HG03457 (cell line): Measurements from ENCODE around the gene NFATC1.

Experiments used
- ATAC-seq: cut with Tn5 transposase; IDR thresholded peaks from one replicate; pipeline ENCODE4 v1.9.1; 2021; ENCODE audit warnings: moderate number of reproducible peaks; ENCODE audit not compliant: unreplicated experiment

Gene NFATC1

DNA sequence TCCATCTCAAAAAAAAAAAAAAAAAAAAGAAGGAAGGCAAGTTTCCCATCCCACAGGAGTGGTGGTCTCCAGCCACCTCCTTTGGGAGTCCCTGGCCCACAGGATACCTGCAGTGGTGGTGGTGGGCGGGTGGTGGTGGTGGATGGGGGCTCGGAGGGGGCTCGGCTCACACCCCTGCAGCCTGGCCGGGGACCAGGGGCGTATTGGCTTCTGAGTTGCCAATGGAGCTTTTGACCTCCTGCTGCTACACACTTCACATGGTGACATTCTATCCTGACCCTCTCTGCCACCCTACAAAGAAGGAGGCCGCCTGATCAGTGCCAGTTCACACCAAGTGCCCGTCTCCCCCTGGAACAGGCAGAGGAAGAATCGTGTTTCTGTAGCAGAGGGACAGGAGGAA is 119.6 kb downstream of the NFATC1 start:
- no peak for ATAC-seq

DNA sequence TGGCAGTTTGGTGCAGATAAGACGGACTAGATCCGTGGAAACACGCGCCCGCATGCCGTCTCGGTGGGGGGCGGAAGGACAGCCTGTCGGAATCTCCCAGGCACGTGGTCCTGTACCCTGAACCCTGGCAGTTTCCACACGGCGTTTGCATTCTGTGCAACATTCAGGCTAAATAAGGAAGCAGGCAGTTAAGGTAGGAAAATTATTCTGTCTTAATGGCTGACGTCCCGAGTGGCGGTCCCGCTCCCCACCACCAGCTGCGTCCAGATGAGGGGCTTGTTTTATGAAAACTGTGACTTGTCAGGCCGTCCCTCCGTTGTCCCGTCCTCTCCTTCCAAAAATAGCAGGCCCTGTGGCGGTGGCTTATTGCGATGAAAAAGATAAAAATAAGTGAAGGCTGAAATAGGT is 120.2 kb downstream of the NFATC1 start:
- no peak for ATAC-seq

DNA sequence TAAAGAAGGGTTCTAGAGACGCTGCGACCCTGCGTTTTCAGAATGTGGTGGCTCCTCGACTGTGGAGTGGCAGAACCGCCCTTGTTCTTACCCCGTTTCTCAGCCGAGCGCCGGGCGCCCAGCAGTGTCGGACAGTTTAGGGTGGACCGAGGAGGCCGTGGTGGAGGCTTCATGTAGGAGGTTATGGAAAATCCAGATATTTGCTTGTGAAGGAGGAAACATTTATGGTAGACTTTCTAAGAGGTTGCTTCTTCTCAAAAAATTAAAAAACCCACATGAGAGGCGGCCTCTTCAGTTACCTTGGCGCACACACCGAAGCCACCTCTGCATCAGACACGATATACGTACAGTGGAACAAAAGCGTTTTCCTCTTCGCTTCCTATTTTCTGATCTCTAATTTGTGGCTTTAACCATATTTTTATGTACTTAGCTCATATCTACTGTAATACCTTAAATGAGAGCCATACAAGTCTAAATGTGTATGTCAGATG is 120.8 kb downstream of the NFATC1 start:
- ATAC-seq = no peak

DNA sequence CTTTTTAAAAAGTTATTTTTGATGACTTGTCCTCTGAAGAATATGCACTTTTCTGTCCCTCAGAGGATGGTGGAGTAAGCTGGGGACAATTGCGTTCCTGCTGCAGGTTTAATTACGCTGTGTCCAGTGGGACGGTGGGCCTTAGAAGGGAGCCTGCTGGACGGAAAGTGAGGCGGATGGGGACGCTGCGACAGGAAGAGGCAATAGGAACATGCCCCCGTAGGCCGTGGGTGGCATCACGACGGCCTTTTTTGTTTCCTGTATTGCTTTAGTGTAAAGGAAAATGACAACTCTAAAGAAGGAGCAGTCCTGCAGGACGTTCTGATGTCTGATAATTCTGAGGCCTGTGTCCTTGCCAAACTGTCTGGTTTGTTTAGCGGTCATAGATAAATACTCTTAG is 121.6 kb downstream of the NFATC1 start:
- ATAC-seq = no peak

DNA sequence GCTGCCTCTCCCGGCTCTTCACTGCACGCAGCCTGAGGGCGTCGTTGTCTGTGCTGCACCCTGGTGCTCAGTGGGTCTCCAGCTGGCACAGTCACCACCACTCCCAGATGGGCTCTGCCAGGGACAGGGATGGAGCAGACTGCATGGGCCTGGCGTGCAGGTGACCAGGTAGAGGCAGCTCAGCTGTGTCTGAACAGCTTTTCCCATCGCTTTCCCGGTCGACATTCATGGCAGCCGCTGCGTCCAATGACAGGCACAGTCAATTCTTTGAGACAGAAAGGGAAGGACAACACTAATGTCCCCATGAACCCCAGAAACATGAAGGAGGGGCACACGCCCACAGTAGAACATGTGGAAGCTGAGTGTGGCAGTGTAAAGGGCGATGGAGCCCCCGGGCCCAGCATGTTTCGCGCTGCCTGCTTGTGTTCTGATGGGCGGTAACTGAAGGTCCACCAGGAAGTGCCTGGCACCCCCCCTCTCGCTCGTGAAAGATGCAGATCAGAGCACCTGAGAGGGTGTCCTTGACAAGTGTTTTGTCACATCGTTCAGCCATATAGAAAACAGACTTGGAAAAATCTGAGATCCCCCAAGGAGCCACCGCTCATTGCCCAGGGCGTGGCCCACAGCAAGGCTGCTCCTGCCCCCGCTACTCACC is 122.4 kb downstream of the NFATC1 start:
- no peak for ATAC-seq

DNA sequence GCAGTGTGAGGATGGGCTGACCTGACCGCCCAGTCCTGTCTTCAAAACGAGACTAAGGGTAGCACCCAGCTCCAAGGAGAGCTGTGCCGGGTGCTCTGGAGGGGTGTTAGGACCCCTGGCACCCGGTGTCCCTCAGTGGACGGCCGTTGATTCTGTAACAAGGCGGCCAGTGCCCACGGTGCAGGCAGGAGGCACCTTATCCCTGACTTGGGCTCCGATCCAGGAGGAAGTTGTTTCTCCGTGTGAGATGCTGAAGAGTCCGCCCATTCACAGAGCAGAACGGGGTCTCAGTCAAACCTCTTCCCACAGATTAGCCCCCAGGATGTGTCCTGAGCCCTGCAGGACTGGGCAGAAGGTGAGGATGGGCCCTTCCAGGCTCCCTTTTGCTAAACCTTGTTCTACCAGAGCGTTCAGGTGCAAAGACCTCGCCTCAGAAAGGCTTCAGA is 123.0 kb downstream of the NFATC1 start:
- ATAC-seq = no peak

DNA sequence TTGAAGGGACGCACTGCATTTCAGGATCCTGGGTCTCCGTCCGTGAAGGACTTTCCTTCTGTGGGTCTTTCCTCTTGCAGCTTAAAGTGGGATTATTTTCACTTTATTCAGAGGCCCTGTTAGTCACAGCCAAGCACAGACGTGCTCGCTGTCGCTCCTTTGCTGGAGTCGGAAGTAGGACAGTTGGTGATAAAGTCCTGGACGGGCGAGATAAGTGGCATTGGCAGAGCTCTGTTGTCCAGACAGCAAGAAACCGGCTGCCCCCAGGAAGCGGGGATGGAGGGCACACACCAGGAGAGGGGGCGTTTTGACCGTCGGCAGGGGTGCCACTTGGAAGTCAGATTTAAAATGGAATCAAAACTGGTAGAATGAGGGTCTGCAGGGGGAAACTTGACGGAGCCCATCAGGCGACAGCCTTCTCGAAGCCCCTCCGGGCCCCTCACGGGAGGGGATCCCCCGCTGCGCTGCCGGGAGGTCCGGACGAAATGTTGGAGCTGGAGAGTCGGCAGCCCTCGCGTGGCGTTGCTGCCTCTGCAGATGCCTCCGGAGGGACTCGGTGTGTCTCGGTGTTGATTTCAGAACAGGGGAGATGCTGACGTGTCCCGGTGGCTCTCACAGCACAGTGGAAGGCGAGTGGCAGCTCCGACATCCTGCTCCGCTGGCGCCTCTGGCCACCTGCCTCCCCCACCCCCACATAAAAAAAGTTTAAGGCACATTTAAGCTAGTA is 124.2 kb downstream of the NFATC1 start:
- ATAC-seq = no peak

DNA sequence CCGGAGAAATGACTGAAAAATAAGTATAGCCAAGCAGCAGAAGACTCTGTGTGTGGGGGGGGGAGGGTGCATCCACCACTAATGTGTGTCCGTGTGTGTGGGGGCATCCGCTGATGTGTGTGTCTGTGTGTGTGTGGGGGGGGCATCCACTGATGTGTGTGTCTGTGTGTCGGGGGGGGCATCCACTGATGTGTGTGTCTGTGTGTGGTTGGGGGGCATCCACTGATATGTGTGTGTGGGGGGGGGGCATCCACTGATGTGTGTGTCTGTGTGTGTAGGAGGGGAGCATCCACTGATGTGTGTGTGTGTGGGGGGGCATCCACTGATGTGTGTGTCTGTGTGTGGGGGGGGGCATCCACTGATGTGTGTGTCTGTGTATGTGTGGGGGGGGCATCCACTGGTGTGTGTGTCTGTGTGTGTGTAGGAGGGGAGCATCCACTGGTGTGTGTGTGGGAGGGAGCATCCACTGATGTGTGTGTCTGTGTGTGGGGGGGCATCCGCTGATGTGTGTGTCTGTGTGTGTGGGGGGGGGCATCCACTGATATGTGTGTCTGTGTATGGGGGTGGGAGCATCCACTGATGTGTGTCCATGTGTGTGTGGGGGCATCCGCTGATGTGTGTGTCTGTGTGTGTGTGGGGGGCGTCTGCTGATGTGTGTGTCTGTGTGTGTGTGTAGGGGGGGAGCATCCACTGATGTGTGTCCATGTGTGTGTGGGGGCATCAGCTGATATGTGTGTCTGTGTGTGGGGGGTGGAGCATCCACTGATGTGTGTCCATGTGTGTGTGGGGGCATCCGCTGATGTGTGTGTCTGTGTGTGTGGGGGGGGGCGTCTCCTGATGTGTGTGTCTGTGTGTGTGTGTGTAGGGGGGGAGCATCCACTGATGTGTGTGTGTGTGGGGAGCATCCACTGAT is 125.0 kb downstream of the NFATC1 start:
- no peak for ATAC-seq

DNA sequence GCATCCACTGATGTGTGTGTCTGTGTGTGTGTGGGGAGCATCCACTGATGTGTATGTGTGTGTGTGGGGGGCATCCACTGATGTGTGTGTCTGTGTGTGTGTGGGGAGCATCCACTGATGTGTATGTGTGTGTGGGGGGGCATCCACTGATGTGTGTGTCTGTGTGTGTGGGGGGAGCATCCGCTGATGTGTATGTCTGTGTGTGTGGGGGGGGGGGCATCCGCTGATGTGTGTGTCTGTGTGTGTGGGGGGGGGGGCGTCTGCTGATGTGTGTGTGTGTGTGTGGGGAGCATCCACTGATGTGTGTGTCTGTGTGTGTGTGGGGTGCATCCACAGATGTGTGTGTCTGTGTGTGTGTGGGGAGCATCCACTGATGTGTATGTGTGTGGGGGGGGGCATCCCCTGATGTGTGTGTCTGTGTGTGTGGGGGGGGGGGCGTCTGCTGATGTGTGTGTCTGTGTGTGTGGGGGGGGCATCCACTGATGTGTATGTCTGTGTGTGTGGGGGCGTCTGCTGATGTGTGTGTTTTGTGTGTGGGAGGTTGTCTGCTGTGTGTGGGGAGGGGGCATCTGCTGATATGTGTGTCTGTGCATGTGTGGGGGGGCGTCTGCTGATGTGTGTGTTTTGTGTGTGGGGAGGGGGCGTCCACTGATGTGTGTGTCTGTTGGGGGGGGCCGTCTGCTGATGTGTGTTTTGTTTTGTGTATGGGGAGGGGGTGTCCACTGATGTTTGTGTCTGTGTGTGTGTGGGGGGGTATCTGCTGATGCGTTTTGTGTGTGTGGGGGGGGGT is 125.9 kb downstream of the NFATC1 start:
- ATAC-seq = no peak

DNA sequence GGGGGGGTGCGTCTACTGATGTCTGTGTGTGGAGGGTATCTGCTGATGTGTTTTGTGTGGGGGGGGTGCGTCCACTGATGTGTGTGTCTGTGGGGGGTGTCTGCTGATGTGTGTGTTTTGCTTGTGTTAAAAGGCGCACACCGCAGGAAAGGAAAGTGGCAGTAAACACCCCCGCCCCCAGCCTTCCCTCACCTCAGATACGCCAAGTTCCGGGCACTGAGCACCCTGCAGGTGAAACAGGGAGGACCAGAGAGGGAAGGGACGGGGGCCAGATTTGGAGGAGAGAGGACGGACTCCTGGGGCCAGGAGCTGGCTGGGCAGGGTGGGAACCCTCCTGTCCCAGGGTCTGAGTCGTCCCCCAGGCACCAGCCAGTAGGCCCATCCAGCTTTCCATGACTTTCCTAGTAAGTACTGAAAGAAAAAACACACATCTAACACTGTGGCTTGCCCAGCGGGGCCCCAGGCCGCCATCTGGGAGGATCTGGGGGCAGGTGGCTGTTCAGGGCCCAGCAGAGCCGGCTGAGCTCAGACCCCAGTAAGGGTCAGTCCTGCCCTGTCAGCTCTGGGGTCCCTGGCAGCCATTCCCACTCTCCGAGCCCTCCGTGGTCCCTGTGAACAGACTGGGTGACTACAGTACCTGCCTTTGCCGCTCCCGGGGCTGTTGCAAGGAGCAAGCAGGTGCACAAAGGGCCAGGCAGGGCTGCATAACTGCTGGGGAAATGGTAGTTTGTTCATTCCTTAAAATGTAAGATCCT is 126.9 kb downstream of the NFATC1 start:
- no peak for ATAC-seq

DNA sequence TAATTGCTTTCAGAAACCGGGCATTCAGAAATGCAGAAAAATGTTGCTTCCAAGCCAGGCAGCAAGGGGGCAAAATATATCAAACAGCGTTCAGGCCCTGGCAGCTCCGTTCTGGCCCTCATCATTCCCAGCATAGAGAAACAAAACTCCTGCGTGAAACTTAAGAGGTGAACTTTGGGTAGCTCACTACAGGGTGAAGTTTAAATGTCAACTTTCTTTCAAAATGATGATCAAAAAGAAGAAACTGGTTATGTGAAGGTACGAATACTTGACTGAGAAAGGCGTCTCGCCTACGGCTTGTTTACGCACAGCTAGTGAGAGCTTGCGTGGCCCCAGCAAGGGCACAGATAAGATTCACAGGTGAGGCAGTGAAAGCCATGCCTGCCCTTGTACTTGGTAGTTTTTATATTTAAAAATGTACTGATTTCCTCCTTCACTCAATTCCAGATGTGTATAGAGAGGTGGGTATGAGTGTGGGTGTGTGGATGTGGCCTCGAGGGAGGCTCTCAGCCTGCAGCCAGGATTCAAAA is 127.5 kb downstream of the NFATC1 start:
- ATAC-seq = peak; percentile 30

DNA sequence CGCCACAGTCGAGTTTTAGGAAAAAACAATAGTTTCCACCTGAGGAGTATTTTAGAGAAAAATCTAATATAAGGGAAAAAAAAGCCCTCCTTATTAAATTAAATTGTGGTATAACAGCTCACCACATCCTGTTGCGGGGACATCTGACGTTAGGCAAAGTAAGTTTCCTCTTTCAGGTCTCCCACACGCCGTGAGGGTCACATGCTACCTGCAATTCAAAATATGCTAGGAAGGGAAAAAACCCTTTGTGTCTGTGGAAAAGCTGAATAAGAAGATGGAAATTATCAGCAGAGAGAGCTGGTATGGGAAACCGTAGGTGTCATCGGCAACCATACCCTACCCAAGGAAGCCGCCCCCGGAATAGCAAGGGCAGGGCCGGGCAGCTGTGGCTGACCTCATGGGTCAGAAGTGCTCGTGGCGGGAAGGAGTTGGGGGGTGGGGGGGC is 128.0 kb downstream of the NFATC1 start:
- ATAC-seq = peak; percentile 51

DNA sequence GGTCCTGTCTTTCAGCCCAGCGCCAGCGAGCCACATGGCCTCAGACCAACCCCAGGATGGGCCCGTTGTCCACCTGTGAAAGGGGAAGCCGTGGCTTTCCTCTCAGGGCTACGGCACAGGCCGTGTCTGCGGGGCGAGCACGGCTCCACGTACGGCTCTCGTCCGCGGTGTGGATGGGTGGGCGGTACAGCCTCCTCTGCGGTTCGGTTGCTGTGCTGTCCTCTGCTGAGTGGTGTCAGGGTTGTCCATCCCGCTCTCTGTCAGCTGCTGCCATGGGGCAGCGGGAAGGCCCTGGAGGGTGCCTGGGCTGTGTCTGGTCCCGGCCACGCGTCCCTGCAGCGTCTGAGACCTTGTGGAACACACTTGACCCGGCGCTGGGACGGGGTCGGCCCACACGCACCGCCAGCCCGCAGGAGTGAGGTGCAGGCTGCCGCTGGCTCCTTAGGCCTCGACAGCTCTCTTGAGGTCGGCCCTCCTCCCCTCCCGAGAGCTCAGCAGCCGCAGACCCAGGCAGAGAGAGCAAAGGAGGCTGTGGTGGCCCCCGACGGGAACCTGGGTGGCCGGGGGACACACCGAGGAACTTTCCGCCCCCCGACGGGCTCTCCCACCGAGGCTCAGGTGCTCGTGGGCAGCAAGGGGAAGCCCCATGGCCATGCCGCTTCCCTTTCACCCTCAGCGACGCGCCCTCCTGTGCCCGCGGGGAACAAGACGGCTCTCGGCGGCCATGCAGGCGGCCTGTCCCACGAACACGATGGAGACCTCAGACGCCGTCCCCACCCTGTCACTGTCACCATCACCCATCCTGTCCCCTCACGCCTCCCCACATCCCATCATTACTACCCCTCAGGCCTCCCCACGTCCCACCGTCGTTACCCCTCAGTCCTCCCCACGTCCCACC is 128.7 kb downstream of the NFATC1 start:
- ATAC-seq = peak; percentile 26

DNA sequence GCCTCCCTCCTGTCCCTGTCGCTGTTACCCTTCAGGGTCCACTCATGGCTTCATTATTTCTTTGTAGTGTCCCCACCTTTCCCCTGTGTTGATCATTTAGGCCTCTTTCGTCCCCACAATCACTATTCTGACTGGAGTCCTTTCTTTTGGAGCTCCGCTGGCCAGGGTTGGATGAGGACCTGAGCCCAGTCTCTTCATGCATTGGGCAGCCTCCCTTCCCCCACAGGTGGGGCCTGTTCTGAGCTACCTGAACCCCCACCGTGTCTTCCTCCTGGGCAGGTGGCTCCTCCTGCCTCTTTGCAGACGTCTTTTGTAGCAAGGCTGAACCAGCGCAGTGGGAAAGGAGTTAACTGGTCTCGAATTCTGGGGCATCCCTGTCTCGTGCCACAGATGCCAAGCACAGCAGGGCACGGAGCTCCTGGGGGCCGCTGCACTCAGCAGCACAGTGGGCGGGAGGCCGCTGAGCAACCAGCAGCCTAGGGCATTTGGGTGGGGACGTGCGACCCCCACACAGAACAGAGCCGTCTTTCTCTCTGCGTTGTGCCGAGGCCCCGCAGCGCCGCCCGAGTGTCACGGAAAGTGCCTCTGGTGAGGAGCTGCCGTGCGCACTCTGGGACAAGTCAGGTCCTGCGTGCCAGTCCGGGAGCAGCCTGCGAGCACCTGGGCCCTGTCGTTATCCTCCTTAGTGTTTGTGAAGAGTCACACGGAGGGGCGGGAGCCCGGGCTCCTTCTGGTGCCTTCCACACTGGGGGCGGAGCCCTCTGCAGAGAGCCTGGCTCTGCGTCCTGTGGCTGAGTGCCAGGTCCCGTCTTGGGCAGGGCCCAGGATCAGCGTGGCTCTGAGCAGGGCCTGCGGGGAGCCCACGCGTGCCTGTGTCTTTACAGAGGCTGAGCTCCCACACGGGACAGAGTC is 130.1 kb downstream of the NFATC1 start:
- ATAC-seq = no peak

DNA sequence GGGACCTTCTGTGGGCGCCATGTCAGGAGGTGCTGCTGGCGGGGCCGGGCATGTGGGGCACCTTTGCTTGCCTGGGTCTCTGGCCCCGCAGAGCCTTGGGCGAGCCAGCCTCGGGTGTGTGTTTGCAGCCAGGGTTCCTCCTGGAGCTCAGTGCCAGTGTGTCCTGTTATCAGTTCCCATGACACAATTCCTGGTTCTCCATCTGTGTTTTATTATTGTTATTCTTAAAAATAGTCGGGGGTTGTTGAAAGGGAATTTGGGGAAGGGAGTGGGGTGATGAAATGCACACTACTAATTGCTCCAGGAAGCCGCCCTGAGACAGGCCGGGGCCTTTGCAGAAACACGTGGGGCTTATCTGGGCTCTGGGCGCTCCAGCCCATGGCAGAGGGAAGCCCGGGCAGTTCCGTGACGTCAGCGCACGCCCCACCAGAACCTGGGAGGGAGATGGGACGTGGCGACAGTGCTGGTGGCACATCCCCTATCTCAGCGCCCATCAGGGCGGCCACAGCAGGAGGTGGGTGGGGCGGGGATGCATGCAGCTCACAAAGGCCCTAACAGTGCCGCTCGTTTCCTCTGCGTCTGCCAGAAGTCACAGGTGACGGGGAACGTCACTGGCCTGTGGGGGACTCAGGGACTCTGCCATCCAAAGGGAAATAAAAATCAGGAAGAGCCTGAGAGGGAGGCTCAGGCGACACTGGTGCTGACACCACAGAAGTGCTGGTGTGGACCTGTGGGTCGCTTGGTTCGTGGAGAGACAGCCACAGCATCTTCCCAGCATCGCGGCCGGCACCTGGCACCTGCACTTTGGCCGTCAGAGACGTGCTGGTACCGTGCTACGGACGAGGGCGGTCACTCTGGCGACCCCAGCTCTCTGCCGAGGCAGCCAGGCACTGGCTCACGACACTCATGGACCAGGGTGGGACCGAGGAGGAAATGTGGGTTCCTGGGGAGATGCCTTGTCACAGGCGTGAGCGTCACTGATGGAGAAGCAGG is 131.0 kb downstream of the NFATC1 start:
- ATAC-seq = no peak

DNA sequence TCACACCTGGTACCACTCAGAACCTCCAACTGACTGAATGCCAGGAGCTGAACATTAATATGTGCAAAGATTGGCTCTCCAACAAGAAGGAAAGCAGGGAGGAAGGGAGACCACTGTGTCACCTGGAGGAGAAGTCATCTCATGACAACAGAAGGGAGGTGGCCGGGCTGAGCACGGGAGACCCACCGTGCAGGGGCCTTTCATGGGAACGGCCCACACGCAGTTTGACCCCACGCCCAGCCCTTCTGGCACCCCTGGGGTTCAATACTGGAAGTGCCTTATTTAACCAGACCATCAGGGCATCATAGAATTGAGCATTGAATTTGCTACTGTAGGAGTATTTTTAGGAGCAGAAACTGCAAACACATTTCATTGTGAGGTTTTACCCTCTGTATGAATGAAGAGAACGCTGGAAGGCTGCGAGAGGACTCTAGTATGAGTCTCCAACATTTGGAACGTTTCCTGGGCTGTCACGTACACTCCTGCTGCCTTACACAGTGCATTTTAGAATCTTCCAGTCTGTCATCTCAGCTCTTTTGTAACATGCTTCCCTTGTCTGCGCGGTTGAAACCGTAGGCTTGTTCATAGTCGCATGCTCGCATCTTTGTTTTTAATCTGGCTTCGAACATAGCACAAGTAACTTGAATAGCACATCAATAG is 132.1 kb downstream of the NFATC1 start:
- no peak for ATAC-seq
